EH (cell line): ENCODE data around the gene RUNX3.

Experiments used
- DNase-seq: peaks from one replicate; pipeline ENCODE4 v3.0.0-alpha.2; 2015; ENCODE audit warnings: low read depth

Gene RUNX3

DNA sequence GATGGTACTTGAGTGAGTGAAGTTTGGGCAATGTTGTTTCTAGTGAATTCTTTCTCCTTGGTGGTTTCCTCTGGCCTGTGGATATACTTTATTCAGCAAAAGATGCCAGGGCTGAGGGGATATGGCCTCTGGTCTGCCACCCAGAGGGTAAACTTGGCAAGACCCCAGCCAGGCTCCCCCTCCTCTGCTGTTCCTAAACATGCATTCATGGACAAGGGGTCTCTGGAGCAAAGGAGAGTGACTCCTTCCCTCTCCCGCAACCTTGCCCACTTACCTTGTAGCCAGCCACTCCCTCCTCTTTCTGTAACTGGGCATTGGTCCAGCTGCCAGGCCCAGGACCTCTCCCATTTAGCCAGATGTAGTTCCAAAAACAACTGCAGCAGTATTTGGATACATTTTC, 43.8 kb downstream of the RUNX3 start:
- no peak for DNase-seq

DNA sequence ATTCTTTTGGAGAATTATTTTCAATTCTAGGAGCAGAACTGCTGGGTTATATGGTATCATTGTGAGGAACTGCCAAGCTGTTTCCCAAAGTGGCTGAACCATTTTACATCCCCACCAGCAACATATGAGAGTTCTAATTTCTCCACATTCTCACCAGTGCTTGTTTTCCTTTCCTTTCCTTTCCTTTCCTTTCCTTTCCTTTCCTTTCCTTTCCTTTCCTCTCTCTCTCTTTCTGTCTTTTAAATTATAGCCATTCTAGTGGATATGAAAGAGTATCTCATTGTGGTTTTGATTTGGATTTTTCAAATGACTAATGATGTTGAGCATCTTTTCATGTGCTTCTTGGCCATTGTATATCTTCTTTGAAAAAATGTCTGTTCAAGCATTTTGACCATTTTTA, 45.3 kb downstream of the RUNX3 start:
- peak; percentile 31 for DNase-seq

DNA sequence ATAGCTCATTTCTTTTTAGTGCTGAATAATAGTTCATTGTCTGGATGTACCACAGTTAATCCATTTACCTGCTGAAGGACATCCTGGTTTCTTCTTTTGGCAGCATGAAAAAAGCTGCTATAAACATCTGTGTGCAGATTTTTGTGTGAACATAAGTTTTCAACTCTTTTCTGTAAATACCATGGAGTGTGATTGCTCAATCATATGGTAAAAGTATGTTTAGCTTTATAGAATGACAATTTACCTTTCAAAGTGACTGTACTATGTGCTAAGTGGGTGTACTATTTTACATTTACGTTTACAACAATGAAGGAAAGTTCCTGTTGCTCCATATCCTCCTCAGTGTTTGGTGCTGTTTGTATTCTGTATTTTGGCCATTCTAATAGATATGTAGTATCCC, 49.0 kb downstream of the RUNX3 start:
- DNase-seq, result no peak

DNA sequence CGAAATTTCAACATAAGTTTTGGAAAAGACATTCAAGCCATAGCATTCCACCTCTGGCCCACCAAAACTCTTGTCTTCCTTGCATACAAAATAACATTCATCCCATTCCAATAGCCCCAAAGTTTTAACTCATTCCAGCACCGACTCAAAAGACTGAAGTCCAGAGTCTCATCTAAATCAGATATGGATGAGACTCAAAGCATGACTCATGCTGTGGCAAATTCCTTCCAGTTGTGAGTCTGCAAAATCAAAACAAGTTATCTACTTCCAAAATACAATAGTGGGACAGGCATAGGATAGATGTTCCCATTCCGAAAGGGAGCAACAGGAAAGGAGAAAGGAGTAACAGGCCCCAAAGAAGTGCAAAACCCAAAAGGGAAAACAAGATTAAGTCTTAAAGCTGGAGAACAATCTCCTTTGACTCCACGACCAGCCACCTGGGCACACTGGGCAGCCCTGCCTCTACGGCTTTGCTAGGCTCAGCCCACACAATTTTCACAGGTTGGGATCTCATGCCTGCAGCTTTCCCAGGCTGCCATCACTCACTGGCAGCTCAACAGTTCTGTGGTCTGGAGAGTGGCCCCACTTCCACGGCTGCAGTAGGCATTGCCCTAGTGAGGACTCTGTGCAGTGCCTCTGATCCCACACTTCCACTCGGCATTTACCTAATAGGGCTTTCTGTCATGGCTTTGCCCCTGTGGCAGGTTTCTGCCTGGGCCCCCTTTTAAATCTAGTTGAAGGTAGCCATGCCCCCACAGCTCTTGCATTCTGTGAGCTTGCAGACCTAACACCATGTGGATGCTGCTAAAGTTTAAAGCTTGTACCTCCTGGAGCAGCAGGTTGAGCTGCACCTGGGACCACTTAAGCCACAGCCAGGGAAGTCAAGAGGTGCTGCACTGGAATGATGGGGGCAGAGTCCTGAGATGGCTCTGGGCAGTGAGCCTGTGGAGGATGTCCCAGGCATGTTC, 51.0 kb downstream of the RUNX3 start:
- DNase-seq, result peak; percentile 86

DNA sequence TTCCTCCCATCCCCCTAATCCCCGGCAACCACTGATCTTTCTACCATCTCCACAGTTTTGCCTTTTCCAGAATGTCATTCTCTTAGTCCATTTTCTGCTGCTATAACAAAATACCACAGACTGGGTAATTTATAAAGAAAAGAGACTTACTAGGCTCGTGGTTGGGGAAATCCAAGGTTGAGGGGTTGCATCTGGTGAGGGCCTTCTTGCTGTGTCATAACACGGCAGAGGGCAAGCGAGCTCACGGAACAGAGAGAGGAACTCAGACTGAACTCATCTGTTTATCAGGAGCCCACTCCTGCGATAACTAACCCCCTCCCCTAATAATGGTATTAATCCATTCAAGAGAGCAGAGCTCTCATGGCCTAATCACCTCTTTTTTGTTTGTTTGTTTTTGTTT, 52.0 kb downstream of the RUNX3 start:
- no peak for DNase-seq

DNA sequence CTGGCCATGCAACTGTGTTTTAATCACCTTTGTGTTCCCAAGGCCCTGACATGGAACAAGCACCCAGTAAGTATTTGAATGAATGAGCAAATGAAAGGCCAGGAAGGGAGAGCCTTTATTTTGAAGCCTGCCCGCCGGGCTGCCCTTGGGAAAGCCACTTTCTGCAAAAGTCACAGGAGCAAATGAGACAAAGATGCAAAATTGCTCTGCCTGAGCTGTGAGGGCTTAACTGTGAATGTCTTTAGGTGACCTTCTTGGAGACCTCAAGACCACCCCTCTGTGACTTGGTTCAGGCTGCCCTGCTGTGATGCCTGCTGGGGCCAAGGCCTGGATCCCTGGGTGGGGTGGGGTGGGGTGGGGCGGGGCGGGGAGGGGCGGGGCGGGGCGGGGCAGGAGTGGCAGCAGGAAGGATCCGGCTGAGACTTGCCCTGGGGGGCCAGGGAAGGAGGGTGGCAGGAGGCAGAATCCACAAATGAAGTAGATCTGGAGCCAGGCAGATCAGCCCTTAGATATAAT, 54.0 kb downstream of the RUNX3 start:
- DNase-seq, result no peak

DNA sequence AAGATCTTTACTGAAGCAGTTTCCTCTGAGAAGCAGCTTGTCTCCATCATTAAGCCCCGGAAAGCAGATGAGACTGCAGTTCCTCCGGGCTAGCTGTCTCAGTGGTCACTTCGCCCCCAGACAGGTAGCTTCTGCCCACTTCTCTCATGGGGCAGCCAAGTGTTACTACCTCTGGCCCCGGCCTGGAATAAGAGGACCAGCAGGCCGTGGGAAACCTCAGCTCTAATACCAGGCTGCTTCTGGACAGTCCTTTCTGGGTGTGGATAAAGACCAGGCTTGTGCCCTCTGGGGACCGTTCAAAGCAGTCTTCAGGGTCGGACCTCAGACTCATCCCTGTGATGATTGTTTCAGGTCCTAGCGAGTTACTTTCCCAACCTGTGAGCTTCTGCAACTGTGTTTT, 54.8 kb downstream of the RUNX3 start:
- no peak for DNase-seq

DNA sequence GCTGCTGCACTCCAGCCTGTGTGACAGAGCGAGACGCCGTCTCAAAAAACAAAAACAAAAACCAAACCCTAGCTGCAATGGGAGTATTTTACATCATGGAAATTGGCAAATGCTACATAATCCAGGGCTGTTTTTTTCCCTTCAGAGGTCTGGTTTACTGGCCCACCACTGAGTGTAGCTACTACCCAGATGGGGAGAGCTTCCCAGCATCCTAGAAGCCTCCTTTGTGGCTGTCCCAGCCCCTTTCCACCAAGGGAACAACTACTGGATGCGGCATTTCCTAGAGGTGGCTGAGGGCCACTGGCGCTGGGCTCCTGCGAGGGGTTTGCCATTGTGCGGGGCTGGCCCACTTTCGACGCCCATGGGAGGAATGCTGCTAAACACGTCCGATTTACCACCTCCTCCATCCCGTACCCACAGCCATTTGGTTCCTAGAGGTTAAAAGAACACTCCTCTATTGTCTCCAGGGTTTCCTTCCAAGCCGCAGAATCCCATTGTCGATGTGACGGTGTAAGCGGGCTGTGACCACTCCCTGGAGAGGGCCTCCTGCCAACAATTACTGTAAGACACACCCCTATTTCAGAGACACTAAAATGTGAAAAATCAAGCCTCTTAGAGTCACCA, 55.4 kb downstream of the RUNX3 start:
- no peak for DNase-seq

DNA sequence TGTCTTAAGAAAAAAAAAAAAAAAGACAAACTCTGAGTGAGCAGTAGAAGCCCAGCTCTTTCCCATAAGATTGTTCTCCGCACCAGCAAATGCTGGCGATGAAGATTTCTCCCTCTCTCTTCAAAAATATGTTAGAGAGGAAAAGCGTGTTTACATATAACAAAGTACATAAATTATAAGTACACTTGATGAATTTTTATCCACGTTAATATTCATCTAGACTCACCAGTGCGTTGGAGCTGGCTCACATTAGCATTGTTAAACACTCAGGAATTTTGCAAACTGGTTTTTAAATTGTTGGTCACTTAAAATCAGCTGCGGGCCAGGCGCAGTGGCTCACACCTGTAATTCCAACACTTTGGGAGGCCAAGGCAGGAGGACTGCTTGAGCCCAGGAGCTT, 56.0 kb downstream of the RUNX3 start:
- no peak for DNase-seq

DNA sequence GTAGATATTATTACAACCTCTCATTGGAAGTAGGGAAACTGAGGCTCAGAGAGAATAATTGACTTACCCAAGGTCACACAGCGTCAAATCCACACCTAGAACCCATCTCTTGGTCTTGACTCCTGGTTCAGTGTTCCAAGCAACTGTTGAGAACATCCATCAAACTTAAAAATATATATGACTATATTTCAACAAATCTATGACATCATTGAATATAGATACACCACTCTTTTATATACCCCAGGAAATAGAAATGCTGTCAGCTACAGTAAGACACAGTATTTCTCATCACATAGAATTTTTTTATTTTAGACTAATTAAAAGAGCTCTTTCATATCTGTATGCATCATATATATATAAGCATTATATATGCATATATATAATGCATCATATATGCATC, 56.9 kb downstream of the RUNX3 start:
- no peak for DNase-seq

DNA sequence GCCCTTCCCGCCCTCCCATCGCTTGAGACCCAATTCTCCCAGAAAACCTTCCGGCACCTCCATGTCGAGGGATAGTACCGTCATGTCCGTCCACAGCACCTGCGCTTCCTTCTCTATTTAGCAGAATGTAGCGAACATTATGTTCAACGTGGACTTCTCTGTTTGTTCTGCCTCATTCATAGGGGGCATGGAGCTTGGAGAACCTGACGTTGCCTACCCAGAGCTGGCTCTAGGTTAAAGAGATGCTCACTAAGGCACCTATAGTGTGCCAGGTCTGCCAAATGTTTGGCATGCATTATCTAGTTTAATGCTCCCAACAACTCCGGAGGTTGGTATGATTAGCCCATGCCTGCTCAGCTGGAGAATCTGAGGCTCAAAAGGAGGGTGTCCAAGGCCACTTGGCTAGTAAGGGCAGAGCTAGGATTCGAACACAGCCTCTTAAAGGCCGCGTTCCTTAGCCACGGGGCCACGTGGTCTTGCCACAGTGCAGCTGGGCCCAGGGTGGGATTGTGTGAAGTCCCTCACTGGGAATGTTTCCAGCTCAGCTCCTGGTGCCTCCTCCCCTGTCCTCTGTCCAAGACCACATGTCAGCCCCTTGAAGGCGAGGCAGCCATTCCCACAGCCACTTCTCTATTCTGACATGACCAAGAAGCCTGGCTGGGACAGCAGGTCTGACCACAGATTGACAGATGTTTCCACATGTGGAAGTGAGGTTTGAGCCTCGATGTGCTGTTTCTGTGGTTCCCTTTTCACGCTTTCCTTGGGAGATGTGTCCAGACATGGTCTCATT, 57.8 kb downstream of the RUNX3 start:
- no peak for DNase-seq

DNA sequence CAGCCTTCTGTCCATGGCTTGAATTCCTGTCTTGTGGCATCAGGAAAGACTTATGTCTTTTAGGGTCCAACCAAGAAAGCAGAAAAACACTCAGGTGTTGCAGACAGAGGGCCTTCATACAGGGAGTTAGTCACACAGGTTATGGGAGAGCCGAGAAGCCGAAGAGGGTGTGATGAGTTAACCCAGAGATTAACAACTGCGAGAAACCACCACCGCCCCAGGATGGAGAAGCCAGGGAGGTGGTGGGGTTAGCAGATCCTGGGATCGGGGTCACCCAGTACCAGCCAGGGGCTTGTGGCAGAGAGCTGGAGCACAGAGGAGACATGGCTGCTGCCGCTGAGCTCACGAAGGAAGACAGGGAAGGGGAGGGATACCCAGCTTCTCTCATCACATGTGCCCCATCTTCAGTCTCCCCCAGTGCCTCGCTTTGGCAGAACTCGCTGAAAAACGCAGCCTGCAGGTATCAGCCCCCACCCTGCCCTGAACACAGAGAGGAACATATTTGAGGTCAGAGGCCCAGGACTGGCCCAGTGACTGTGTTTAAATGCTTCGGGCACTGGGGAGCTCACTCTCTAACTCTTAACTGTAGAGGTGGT, 58.7 kb downstream of the RUNX3 start:
- no peak for DNase-seq

DNA sequence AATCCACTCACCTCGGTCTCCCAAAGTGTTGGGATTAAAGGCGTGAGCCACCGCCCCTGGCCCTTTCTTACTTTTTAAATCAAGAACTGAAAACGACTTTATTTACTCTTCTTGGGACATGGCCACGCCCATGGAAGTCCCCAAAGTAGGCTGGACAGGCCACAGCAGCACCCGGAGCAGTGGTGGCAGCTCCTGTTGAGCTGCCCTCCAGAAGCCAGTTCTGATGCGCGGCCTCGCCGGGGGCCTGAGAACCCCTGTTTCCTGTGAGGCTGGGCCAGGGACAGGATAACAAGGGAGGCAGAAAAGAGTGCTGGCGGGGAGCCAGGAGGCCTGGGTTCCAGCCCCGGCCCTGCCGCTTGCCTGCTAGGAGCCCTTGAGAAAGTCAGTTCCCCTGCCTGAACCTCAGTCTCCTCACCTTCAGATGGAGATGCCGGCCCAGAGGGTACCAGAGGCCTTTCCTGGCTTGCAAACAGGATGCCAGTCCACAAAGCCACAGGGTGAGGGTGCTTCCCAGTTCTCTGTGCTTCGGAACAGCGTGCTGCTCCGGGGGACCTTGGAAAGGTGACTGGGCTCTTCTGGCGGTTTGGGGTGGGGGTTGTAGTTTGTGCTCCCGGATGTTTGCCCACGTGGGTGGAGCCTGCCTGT, 59.4 kb downstream of the RUNX3 start:
- no peak for DNase-seq

DNA sequence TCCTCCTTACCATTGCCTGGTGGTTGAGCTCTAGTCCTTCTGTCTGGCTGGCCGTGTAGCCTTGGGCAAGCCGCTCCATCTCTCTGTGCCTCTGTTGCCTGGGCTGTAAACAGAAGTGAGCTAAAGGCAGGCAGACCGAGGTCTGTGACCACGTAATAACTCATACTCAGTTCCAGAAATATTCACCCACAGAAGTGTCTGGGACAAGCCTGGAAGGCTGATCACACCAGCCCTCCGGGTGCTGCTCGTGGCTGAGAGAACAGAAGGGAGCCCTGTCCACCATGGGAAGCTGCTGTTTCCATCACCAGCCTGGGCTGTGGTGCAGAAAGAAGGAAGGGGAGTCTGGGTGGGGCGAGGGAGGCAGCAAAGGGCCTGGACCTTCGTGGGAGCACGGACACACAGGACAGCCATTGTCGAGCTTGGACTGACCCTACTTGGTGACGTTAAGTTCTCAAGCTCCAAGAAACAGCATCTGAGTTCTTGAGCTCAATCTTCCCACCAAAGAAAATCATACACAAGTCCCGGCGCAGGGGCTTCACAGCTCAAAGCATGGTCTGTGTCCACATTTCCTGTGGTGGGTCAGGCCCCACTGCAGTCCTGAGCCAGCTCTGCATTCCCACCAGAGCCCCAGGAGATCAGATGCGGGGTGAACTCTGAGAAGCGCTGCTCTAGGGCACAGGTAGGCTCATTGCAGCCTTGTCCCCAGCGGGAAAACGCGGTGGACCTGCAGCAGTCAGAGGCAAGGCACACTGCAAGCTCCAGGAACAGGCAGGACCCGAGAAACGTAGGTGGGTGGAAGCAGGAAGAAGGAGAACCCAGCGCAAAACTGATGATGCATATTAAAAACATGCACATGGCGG, 61.8 kb downstream of the RUNX3 start:
- DNase-seq, result no peak

DNA sequence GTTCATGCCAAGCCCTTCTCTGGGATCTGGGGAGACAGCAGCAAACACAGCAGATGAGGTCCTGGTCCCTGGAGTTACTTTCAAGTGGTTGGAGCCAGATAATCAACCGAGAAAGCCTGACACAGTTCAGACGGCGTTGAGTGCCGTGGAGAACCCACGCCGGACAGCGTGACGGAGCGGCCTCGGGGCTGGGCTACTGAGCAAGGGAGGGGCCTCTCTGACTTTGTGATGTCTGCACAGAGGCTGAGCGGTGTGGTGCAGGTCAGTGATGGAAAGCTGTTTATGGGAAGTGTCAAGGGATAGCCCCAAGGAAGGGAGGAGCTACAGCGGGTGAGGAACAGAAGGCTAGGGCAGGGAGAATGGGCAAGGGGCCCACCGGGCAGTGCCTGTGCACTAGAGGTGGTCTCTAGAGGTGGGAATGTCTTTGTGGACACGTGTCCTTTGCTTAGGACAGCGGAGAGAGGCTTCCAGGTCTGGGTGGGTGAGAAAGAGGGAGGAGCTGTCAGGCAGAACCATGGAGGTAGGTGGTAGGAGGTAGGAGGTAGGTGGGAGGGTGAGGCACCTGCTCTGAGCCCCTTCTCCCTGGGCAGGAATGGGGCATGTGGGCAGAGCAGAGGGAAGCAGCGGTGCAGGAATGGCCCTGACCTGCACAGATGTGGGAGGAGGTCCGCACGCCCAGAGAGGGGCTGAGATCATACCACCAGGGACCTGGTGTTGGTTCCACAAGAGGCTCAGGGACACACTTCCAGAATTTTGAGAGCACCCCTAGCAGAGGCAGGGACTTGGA, 62.8 kb downstream of the RUNX3 start:
- DNase-seq, result no peak

DNA sequence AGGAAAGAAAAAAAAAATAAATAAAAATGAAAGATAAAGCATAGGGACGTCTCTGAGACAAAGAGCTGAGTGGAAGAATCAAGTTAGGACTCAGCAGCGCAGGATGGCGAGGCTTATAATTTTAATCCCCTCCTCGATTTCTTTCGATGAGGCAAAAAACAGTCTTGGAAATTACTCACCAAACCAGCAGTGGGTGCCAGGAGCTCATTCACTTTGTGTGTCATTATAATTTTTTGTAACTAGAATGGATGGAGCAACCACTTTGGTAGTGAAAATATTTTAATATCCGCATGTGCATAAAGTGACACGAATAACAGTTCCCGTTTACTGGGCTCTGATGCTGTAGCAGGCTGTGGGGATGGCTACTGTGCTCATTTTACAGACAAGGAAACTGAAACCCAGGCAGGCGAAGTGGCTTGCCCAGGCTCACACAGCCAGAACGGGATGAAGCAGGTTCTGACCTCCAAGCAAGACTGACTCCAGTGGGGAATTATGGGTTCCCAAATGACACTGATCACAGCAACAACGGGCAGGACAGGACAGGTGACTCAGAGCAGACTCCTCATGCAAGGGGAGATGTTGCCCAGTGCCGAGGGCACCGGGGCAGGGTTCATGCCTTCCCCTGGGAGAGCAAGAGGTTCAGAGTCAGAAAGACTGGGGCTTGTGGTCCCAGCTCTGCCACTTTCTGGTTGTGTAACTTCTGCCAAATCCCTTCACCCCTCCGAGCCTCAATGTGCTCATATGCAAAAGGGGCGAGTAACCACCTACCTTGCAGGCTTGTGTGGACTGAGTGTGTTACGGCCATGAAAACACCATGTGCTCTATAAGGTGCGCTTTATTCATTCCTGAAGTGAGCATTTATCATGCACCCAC, 63.6 kb downstream of the RUNX3 start:
- DNase-seq, result no peak

DNA sequence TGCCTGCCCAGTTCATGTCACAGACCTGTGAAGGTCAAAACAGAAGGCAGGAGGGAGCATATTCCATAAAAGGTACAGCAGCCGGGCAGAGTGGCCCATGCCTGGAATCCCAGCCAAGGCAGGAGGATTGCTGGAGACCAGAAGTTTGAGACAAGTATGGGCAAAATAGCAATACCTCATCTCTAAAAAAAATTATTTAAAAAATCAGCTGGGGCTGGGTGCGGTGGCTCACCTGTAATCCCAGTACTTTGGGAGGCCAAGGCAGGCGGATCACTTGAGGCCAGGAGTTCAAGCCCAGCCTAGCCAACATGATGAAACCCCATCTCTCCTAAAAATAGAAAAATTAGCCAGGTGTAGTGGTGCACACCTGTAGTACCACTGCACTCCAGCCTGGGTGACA, 64.5 kb downstream of the RUNX3 start:
- DNase-seq, result no peak

DNA sequence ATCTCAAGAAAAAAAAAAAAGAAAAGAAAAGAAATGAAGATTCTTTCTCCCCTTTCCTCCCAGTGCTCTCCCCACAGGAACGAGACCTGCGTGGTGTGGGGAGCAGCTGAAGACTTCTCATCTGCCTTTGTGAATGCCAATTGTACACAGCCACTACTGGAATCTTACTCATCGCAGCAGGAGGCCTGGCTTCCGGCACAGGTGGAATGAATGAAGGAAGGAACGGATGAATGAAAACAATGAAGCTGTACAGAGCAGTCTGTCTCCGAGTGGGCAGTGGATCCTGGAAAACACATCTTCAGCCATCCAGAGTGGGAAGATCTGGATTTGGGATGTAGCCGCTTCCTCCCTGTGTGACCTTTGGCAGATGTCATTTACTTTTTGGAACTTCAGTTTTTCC, 64.9 kb downstream of the RUNX3 start:
- DNase-seq, result no peak

DNA sequence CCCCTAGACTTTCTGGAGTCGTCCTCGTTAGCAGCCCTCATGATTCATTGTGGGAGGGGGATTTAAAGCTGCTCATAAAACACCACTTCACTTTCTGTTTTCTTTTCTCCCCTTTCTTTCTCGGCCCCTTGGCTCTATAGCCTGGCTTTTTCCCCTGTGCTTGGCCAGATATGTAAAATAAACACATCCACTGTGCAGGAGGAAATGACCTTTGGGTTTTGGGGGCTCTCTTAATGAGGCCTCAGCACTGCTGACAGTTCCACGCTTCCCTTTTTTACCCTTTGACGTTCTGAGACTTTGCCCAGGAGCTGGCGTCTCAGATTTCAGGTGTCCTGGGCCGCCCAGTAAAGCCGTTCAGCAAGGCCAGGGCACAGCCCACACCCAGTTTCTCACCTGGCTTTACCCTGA, 65.7 kb downstream of the RUNX3 start:
- no peak for DNase-seq
